Measurements from ENCODE around the gene SH3BP4.
"Not testable (repeated sequence)": the region's sequence is repeated elsewhere in the genome, so short reads cannot be mapped to it uniquely, and the experiment has no call there.

The SH3BP4 gene

GRCh38 chr2:234999740-235000425, 48.1 kb downstream of the SH3BP4 start:
- no peak for DNase-seq

GRCh38 chr2:235000426-235001236, 48.8 kb downstream of the SH3BP4 start:
- no peak for DNase-seq

- DNase-seq = no peak
These were observed 49.7 kb downstream of the SH3BP4 start for GRCh38 chr2:235001237-235002133.

GRCh38 chr2:235002198-235003095, 50.6 kb downstream of the SH3BP4 start:
- DNase-seq = no peak

GRCh38 chr2:235003096-235003775, 51.4 kb downstream of the SH3BP4 start:
- DNase-seq = no peak

- DNase-seq = no peak
These were observed 52.6 kb downstream of the SH3BP4 start for GRCh38 chr2:235004329-235004903.

GRCh38 chr2:235005023-235005422, 53.2 kb downstream of the SH3BP4 start:
- no peak for DNase-seq

- DNase-seq = no peak
These were observed 53.9 kb downstream of the SH3BP4 start for GRCh38 chr2:235005603-235006259.

- no peak for DNase-seq
These were observed 54.6 kb downstream of the SH3BP4 start for GRCh38 chr2:235006461-235006860.

- no peak for DNase-seq
These were observed 55.2 kb downstream of the SH3BP4 start for GRCh38 chr2:235006986-235007385.

- DNase-seq = no peak
These were observed 56.0 kb downstream of the SH3BP4 start for GRCh38 chr2:235007664-235008457.

GRCh38 chr2:235008584-235009044, 56.8 kb downstream of the SH3BP4 start:
- DNase-seq = no peak

GRCh38 chr2:235009081-235009480, 57.3 kb downstream of the SH3BP4 start:
- no peak for DNase-seq

GRCh38 chr2:235010117-235010714, 58.4 kb downstream of the SH3BP4 start:
- no peak for DNase-seq

GRCh38 chr2:235011607-235011928, 59.8 kb downstream of the SH3BP4 start:
- DNase-seq = no peak

- DNase-seq = no peak
These were observed 60.3 kb downstream of the SH3BP4 start for GRCh38 chr2:235011929-235012631.

GRCh38 chr2:235017441-235017840, 65.6 kb downstream of the SH3BP4 start:
- no peak for DNase-seq

- no peak for DNase-seq
These were observed 67.0 kb downstream of the SH3BP4 start for GRCh38 chr2:235018838-235019237.

GRCh38 chr2:235020141-235020540, 68.3 kb downstream of the SH3BP4 start:
- not testable (repeated sequence) for DNase-seq

All from CD4-positive, alpha-beta T cell treated with Interleukin-10 for 1 hour (primary cell).